Mucosa of rectum (tissue), 2 donors: ENCODE measurements around the gene CEP72.
"Not testable (repeated sequence)": the region's sequence is repeated elsewhere in the genome, so short reads cannot be mapped to it uniquely, and the experiment has no call there.

Experiments
- H3K27ac ChIP-seq, 2 donors: one replicate each; pipeline ENCODE4 v1.7.0; 2013; ENCODE audit warnings: inconsistent platforms in 2 of 2, low read depth in 2 of 2, low read length in 2 of 2
- H3K27me3 ChIP-seq, 2 donors: one replicate each; pipeline ENCODE4 v1.7.0; 2013; ENCODE audit warnings: low read length in 2 of 2; ENCODE audit not compliant: control insufficient read depth in 2 of 2, insufficient read depth in 2 of 2
- H3K36me3 ChIP-seq, 2 donors: one replicate each; pipeline ENCODE4 v1.7.0; 2013; ENCODE audit warnings: low read length in 2 of 2; ENCODE audit not compliant: control insufficient read depth in 2 of 2, insufficient read depth in 2 of 2
- H3K4me1 ChIP-seq, 2 donors: one replicate each; pipeline ENCODE4 v1.7.0; 2013; ENCODE audit warnings: low read length in 2 of 2, mild to moderate bottlenecking in 1 of 2; ENCODE audit not compliant: control insufficient read depth in 2 of 2, insufficient read depth in 2 of 2
- H3K4me3 ChIP-seq, 2 donors: one replicate each; pipeline ENCODE4 v1.7.0; 2013; ENCODE audit warnings: low read length in 2 of 2
- H3K9ac ChIP-seq, 2 donors: one replicate each; pipeline ENCODE4 v1.7.0; 2013; ENCODE audit warnings: low read length in 2 of 2, low read depth in 1 of 2, mild to moderate bottlenecking in 1 of 2
- H3K9me3 ChIP-seq, 2 donors: one replicate each; pipeline ENCODE4 v1.7.0; 2013; ENCODE audit warnings: low read length in 2 of 2; ENCODE audit not compliant: control insufficient read depth in 2 of 2
- donor health status: healthy.
- donor health status: Normal muscosa, but diverticular disease.

The CEP72 gene

DNA sequence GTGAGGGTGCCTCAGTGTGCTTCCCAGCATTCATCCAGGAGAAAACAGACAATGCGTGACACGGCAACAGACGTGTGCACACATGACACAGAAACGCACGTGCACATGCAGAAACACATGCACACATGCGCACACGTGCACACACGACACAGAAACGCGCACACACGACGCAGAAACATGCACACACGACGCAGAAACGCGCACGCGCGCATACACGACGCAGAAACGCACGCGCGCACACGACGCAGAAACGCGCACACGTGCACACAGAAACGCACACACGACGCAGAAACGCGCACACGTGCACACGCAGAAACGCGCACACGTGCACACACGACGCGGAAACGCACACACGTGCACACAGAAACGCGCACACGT lies 64.5 kb downstream of the CEP72 start:
- Histone ChIP-seq H3K4me1 (peaks cover 21 to 22% of the 10 kb centered on the region in 2 donors), H3K36me3 (no peaks in the 10 kb centered on the region), H3K4me3 (no peak overlapping the region), H3K9ac (no peak overlapping the region), H3K27ac (no peak overlapping the region), H3K27me3 (no peaks in the 10 kb centered on the region), H3K9me3 (no peaks in the 10 kb centered on the region)

DNA sequence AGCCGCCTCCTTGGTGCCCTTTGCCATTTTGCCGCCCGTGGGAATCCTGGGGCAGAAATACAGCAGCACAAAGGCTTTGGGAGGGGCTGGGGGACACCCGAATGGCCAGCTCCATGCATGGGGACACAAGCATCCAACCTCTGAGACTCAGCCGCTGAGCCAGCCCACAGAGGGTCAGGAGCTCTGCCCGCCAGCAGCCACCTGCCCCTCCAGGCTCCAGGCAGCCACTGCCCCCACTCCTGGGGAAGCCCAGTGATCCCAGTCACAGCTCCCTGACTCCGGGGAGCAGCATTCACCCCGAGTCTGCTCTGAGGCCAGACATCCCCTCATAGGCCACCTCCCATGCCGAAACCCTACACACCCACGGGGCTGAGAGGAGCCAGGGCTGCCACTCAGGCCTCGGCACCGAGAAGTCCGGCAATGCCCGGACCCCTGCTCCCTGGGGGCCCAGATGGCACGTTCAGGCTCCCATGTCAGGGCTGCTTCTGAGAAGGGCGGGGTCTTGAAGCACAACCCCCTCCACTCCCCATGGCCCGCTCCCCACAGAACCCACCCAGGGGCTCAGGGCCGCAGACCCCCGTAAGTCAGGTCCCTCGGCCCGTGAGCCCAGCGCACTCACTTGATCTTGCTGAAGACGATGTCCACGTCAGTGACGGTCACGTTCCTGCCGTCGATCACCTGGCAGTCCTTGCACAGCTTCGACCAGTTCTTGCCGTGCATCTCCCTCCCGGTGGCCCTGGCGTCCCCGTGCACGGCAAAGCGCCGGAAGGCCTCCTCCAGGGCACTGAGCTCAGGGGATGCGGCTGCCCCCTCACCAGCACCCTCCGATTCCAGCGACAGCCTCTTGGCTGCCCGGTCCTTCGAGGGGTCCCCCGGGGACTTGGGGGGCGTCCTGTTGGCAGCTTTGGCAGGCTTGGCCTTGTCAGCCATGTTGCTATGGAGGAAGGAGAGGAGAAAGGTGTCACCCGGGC lies 65.3 kb downstream of the CEP72 start:
- Histone ChIP-seq H3K4me1 (peaks cover 14 to 15% of the 10 kb centered on the region in 2 donors), H3K27ac (no peak overlapping the region), H3K9me3 (no peaks in the 10 kb centered on the region), H3K4me3 (no peak overlapping the region), H3K27me3 (no peaks in the 10 kb centered on the region), H3K9ac (no peak overlapping the region), H3K36me3 (no peaks in the 10 kb centered on the region)

DNA sequence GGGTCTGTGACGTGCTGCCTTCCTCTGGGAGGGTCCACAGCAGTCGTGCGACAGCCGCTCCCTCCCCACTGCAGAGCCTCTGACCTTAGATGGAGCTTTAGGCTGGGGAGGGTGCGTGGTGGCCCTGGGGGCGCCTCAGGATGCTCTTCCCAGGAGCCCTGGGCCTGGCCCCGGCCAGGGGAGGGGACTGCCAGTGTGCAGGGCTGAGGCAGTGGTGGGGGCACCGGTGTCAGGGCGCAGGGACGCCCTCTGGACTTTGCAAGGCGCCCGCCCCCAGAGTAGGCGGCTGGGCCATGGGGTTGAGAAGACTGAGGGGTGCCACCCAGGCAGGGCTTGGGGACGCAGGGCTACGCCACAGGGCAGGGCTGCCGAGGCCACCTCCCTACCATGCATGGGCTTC lies 66.4 kb downstream of the CEP72 start:
- not testable (repeated sequence) for H3K27ac ChIP-seq, H3K27me3 ChIP-seq, H3K4me1 ChIP-seq, H3K9ac ChIP-seq, H3K36me3 ChIP-seq, H3K9me3 ChIP-seq, H3K4me3 ChIP-seq

DNA sequence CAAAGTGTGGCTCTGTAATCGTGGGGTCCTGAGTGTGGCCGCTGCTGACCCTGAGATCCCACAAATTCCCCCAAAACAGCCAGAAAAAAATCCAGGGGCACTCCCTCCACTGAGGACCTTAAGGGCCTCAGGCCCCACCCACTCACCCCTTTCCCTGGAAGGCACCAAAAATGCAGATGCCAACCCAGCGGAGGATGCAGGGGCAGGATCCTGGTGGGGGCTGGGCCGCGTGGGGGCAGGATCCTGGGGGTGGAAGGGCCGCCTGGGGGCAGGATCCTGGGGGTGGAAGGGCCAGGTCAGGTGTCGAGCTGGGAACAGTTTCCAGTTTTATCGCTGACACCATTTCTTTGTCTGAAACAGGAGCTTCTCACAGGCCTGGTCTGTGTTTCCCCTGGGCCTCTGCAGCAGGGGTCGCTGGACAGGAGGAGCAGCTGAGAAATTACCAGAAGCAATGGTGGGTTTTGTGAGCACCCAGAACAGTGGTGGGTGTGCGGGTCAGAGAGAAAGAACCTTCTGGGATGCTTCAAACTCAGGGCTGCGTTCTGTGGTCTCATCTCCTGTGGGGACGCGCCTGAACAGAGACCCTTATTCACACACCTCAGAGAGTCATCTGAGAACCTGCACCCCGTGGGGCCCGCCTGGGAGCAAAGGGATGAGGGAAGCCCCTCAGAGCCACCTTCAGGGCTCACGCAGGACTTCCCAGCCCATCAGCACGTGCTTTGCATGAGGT lies 67.2 kb downstream of the CEP72 start:
- not testable (repeated sequence) for H3K4me3 ChIP-seq, H3K9me3 ChIP-seq, H3K9ac ChIP-seq, H3K27ac ChIP-seq, H3K27me3 ChIP-seq, H3K4me1 ChIP-seq, H3K36me3 ChIP-seq

DNA sequence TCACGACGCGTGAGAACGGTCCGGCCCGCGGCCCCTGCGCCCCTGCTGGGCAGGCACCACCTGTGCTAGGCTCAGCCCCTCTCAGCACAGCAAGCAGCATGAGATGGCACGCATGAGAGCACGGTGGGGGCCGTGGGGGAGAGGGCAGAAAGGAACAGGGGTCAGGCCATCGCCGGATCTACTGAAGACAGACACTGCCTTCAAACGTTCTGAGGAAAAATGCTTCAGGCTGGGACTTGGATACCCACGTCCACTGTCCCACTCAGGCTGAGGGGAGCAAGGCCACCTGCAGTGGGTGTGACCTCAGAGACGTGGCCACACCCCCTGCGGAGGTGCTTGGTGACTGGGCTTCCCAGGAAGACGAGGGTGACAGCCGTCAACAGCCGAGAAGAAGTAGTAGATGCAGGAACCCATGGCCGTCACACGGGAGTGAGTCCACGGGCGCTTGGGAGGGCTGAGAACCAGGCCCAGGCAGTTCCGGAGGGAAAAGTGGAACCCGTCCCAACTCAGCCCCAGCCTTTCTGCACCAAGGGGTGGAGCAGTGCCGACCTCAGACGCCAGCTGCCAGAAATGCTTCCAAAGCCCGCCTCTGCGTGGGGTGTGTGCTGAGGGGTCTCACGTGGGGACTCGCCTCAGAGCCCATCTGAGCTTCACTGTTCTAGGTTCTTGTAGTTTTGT lies 68.1 kb downstream of the CEP72 start:
- not testable (repeated sequence) for H3K4me1 ChIP-seq, H3K9me3 ChIP-seq, H3K27ac ChIP-seq, H3K36me3 ChIP-seq, H3K4me3 ChIP-seq, H3K9ac ChIP-seq, H3K27me3 ChIP-seq

DNA sequence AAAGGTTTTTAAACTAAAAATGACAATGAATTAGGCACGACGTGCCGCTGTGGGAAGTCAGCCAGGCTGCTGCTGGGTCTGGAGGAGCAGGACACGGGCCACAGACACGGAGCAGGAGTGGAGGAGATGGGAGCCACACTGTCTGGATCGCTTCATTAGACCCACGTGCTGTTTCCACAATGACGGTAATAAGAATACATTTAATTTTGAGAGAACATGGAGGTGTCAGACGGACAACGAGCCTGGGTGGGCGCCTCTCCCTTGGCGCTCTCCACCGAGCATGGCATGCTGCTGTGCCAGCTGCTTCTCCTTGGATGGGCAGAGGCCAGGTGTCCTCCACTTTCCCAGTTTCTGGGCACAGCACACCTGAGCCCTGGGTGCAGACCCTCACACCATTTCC lies 68.7 kb downstream of the CEP72 start:
- not testable (repeated sequence) for H3K27ac ChIP-seq, H3K27me3 ChIP-seq, H3K36me3 ChIP-seq, H3K9ac ChIP-seq, H3K4me3 ChIP-seq, H3K9me3 ChIP-seq, H3K4me1 ChIP-seq

DNA sequence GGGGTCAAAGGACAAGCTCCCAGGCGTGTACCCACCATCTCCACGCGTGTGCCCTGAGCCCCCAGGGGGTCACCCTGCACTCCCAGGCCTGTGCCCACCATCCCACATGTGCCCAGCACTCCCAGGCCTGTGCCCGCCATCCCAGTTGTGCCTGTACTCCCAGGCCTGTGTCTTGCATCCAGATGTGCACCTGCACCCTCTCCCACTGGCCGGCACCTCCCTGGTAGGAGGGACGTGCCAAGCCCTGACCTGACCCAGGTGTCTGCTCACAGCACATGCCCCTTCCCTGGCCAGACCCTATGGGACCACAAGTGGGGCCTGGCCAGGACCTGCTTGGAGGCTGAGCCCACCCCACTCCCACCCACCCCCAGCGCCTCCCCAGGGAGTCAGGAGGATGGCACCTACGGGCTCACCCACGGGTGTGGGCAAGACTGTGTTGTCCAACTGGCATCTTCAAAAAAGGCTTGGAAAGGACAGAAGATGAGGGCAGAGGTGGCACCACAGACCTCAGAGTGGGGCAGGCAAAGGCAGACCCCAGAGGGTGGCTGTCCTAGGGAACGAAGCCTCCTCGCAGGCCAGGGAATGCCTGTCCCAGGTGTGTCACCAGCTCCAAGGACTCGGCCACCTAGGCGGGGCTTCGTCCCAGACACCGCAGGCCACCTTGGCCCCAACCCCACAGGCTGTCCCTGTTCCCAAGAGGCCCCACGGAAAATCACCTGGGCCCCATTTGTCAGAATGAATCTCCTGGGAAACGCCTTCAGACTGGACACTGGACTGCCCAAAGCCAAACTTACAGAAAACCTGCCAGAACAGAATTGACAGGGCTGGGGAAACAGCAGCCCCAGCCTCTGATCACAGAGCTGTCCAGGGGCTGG lies 69.4 kb downstream of the CEP72 start:
- H3K9ac ChIP-seq, H3K27me3 ChIP-seq, H3K9me3 ChIP-seq, H3K27ac ChIP-seq, H3K4me3 ChIP-seq, H3K36me3 ChIP-seq, H3K4me1 ChIP-seq: not testable (repeated sequence)

DNA sequence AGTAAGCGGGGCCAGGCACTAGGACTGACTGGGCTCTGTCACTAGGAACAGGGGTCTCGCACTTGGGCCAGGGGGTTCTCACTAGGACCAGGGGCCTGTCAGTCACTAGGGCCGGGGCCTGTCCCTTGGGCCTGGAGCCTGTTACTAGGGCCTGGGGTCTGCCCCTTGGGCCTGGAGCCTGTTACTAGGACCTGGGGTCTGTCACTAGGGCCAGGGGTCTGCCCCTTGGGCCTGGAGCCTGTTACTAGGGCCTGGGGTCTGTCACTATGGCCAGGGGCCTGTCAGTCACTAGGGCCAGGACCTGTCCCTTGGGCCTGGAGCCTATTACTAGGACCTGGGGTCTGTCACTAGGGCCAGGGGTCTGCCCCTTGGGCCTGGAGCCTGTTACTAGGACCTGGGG lies 70.1 kb downstream of the CEP72 start:
- H3K36me3 ChIP-seq, H3K27me3 ChIP-seq, H3K4me3 ChIP-seq, H3K9ac ChIP-seq, H3K9me3 ChIP-seq, H3K27ac ChIP-seq, H3K4me1 ChIP-seq: not testable (repeated sequence)

DNA sequence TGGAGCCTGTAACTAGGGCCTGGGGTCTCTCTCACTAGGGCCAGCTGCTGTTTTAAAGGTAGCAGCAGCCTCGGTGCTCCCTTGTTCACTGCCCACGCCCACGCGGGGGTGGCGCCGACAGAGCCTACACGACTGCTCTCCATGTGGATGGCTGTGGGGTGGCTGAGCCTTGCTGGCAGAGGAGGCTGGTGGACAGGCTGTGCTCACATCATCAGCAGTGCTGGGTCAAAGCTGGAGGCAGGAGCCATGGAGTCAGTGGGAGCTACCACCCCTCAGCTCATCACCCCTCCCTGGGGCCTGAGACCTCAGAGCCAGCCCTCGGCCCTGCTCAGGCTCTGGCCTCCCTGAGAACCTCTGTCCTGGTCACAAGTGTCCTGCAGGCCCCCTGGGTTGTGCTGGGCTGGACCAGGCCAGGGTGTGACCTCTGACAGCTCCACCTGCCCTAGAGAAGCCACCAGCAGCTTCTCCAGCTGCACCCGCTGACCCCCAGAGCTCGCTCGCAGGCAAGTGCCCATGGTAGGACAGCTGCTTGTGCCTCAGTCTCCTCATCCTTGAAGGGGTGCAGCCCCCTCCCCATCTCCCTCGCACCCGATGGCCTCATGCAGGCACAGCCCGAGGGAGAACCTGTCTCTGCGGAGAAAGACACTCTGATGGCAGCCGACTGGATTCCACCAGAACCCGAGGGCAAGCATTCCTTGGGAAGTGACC lies 70.7 kb downstream of the CEP72 start:
- H3K4me3 ChIP-seq, H3K27me3 ChIP-seq, H3K9ac ChIP-seq, H3K27ac ChIP-seq, H3K4me1 ChIP-seq, H3K36me3 ChIP-seq, H3K9me3 ChIP-seq: not testable (repeated sequence)
